ENCODE results near the gene PSG1.
"Not testable (repeated sequence)": the region's sequence is repeated elsewhere in the genome, so short reads cannot be mapped to it uniquely, and the experiment has no call there.

DNA sequence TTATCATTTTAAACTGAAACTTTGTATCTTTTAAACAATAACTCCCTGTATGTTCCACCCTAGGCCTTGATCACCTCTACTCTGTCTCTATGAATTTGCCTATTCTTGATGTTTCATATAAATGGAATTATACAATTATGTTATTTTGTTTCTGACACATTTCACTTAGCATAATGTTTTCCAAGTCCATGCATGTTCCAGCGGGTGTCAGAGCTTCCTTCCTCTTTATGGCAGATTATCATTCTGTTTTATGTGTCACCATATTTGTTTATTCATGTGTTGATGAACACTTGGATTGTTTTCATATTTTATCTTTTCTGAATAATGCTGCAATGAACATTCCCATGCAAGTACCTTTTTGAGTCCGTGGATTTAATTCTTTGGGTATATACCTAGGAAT lies 3.2 kb upstream of the PSG1 start:
- TF ChIP-seq, protein P1, sequence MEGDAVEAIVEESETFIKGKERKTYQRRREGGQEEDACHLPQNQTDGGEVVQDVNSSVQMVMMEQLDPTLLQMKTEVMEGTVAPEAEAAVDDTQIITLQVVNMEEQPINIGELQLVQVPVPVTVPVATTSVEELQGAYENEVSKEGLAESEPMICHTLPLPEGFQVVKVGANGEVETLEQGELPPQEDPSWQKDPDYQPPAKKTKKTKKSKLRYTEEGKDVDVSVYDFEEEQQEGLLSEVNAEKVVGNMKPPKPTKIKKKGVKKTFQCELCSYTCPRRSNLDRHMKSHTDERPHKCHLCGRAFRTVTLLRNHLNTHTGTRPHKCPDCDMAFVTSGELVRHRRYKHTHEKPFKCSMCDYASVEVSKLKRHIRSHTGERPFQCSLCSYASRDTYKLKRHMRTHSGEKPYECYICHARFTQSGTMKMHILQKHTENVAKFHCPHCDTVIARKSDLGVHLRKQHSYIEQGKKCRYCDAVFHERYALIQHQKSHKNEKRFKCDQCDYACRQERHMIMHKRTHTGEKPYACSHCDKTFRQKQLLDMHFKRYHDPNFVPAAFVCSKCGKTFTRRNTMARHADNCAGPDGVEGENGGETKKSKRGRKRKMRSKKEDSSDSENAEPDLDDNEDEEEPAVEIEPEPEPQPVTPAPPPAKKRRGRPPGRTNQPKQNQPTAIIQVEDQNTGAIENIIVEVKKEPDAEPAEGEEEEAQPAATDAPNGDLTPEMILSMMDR (CRISPR knock-in tag; IDR thresholded peaks at IDR 0.05), result not testable (repeated sequence)
- not testable (repeated sequence) for TF ChIP-seq POLR2AphosphoS5 (IDR thresholded peaks at IDR 0.05; ENCODE audit: low read depth, low read length); EZH2 (conservative IDR thresholded peaks at IDR 0.05; ENCODE audit: low read depth, low read length); SKI (IDR thresholded peaks at IDR 0.05; ENCODE audit: partially characterized antibody); ZBTB1 (CRISPR knock-in tag; IDR thresholded peaks at IDR 0.05; ENCODE audit: borderline replicate concordance); ZBTB21 (CRISPR knock-in tag; IDR thresholded peaks at IDR 0.05); KLF9 (CRISPR knock-in tag; IDR thresholded peaks at IDR 0.05; ENCODE audit: low read depth); POLR2AphosphoS2 (IDR thresholded peaks at IDR 0.05; ENCODE audit: low read depth, low read length); NFIC (IDR thresholded peaks at IDR 0.05; ENCODE audit: low read length); BRD4 (CRISPR knock-in tag; IDR thresholded peaks at IDR 0.05); NCOA1 (CRISPR knock-in tag; IDR thresholded peaks at IDR 0.05); SMC3 (IDR thresholded peaks at IDR 0.05; ENCODE audit: low read length); NR2C2 (CRISPR knock-in tag; IDR thresholded peaks at IDR 0.05; ENCODE audit: borderline replicate concordance)
- TF ChIP-seq, protein P2, sequence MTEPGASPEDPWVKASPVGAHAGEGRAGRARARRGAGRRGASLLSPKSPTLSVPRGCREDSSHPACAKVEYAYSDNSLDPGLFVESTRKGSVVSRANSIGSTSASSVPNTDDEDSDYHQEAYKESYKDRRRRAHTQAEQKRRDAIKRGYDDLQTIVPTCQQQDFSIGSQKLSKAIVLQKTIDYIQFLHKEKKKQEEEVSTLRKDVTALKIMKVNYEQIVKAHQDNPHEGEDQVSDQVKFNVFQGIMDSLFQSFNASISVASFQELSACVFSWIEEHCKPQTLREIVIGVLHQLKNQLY (CRISPR knock-in tag; IDR thresholded peaks at IDR 0.05), result not testable (repeated sequence)
